ENCODE measurements around the gene SLC2A8.

The SLC2A8 gene

GRCh38 chr9:127404631-127405030 lies 7.7 kb downstream of the SLC2A8 start:
- DNase-seq: peak; percentile 46

DNA sequence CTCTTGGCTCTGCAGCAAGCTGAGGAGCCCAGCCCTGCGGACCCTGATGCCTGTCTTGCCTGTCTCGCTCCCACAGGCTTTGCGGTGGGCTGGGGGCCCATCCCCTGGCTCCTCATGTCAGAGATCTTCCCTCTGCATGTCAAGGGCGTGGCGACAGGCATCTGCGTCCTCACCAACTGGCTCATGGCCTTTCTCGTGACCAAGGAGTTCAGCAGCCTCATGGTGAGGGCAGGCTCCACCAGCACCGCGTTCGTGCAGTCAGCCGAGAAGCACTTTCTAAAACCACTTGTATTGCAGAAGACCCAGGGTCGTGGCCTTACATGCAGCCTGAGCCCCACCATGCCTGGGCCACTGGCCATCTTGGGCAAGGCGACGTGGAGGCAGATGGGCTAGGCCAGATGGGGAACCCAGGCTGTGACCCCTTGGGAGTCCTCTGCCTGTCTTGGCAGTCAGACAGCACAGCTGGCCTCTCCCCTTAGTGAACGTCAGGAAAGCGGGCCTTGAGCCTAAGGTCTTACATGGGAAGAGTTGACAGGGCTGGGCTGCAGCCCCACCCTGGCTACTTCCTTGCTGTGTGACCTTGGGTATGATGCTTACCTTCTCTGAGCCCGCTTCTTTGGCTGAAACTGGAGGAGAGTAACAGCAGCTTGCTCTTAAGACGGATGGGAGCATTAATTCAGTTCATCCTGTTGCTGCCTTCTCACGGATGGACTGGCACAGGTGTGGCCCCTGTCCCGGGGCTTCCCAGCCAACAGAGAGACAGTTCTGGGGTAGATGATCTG lies 8.6 kb downstream of the SLC2A8 start:
- no peak for DNase-seq

DNA sequence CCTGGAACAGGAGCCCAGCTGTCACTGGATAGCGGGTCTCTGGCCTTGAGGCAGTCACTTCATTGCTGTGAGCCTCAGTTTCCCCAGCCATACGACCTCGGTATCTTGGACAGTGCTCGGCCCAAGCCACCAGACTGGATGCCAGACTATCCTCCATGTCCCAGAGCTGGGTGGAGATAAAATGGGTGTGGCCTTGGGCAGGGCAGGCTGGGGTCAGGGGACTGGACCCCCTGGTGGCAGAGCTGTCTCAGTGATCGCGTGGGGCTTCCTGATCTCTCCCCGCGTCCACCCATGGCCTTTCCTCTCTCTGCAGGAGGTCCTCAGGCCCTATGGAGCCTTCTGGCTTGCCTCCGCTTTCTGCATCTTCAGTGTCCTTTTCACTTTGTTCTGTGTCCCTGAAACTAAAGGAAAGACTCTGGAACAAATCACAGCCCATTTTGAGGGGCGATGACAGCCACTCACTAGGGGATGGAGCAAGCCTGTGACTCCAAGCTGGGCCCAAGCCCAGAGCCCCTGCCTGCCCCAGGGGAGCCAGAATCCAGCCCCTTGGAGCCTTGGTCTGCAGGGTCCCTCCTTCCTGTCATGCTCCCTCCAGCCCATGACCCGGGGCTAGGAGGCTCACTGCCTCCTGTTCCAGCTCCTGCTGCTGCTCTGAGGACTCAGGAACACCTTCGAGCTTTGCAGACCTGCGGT lies 10.0 kb downstream of the SLC2A8 start:
- DNase-seq: peak; percentile 55

DNA sequence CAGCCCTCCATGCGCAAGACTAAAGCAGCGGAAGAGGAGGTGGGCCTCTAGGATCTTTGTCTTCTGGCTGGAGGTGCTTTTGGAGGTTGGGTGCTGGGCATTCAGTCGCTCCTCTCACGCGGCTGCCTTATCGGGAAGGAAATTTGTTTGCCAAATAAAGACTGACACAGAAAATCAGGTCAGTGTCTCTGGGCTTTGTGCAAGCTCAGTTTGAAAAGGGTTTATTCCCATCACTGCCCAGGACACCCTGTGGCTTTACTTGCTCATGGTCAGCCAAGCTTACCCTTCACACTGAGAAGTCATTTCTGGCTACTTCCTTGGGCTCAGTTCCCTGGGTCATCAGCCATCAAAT lies 10.5 kb downstream of the SLC2A8 start:
- no peak for DNase-seq

- DNase-seq: no peak
These were observed 14.2 kb downstream of the SLC2A8 start for GRCh38 chr9:127411122-127411521.

GRCh38 chr9:127415141-127415540 lies 18.2 kb downstream of the SLC2A8 start:
- DNase-seq: no peak

GRCh38 chr9:127415657-127416056 lies 18.7 kb downstream of the SLC2A8 start:
- no peak for DNase-seq

DNA sequence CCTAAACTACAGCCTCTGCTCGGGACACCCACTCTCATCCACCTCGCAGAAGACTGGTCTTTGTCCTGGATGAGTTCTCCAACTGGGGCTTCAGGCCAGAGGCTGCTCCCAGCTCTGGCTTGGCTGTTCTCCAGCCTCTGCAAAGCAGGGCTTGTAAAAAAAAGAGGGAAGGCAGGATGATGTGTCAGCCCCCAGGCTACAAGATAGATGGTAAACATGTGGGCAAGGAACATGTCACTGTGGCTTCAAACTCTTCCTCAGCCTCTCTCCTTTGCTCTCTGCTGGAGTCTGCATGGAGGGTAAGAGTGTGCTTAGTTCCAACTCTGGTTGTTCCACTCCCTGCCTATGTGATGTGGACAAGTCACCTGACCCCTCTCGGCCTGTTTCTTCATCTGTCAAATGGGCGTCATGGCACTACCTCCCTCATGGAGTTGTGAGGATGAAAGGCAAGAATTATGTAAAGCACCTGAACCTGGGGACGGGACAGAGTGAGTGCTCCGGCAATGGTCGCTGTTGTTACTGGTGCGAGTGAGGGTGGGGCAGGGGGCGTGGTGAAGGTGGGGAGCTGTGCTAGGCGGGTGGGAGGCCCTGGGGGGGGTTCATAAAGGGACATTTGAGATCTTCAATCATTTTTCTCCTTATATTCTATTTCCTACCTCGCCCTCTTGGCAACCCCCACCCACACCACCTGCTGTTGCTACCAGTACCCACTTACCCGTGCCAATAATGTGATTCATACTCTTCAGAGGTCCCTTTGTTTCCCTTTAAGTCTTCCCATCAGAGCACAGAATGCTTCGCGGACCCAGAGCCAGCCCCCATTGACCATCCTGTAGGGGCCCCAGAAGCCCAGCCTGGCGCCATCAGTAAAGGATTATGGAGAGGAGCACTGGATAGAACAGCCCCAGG lies 20.4 kb downstream of the SLC2A8 start:
- peak; percentile 81 for DNase-seq

DNA sequence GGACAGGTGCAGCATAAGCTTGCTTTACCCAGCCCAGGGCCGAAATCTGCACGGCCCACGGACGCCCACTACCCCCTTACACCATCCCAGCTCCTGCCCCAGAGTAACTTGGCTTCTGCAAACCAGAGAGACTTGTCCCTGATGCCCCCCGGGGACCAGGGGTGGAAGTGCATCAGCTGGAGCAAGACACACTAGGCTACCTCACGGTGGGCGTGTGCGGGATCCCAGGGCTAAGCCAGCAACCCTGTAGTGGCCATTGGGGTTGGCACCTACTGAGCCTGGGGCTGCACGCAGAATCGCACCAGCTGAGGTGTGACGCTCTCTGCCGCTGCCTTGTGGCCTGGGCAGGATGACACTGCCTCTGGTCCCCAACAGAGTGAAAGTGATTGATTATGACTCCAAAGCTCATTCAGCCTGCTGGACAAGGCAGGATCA lies 21.1 kb downstream of the SLC2A8 start:
- peak; percentile 81 for DNase-seq

DNA sequence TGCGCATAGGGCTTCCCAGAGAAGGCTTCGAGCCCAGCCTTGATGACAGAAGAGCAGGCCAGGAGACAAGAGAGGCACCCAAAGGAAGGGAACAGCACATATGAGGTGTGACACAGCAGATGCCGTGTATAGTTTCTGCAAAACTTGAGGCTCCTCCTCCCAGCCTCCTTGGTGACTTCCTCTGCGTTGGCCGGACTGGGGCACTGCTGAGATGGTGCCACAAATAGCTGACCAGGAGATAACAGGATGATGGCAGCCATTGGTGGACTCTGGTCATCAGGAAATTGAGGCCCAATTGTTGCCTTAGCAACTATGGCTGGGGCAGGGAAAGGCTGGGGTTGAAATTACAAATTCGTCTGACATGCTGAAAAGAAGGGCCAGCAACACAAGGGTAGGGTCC lies 22.4 kb downstream of the SLC2A8 start:
- no peak for DNase-seq

GRCh38 chr9:127421057-127421456 lies 24.1 kb downstream of the SLC2A8 start:
- no peak for DNase-seq

DNA sequence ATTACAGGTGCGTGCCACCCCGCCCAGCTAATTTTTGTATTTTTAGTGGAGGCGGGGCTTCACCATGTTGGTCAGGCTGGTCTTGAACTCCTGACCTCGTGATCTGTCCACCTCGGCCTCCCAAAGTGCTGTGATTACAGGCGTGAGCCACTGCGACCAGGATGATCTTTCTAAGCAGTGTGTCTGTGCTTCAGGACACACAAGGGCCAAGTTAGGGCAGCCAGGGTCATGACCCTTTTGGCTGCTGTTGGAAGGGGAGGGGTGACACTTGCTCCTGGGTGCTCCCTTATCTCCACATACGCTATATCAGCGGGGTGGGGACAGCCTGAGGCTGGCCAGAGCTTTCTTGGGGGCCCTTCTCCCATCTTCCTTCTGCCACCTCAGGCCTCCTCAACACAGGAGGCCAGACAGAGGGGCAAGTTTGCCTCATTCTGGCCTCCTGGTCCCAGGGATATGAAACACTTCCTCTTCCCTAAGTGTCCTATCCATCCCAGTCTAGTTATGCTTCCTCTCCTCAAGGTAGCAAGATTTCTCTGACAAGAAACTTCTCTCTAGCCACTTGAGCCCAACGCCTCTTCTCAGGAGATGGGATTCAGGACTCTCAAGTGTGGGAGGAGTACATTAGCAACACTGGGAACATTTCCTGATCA lies 25.3 kb downstream of the SLC2A8 start:
- DNase-seq: no peak

GRCh38 chr9:127422787-127423186 lies 25.8 kb downstream of the SLC2A8 start:
- no peak for DNase-seq

DNA sequence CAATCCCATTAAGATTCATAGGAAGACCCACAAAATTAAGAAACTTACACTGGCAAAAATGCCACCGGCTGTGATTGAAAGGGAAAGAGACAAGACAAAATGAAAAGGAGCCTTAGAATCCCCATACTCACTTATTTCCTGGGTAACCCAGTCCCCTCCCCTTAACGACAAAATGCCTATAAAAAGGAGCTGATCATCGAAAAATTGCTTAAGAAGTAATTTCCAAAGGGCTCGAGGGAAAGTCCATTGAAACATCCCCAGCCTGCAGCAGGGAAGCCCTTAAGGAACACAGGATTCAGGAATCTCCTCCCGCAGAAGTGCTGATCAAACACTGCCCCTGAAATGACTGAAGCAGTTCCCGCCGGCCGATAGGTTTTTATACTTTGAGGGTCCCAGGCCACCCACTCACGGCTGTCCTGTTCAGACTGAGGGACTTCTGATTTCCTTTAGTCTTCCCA lies 26.5 kb downstream of the SLC2A8 start:
- no peak for DNase-seq

DNA sequence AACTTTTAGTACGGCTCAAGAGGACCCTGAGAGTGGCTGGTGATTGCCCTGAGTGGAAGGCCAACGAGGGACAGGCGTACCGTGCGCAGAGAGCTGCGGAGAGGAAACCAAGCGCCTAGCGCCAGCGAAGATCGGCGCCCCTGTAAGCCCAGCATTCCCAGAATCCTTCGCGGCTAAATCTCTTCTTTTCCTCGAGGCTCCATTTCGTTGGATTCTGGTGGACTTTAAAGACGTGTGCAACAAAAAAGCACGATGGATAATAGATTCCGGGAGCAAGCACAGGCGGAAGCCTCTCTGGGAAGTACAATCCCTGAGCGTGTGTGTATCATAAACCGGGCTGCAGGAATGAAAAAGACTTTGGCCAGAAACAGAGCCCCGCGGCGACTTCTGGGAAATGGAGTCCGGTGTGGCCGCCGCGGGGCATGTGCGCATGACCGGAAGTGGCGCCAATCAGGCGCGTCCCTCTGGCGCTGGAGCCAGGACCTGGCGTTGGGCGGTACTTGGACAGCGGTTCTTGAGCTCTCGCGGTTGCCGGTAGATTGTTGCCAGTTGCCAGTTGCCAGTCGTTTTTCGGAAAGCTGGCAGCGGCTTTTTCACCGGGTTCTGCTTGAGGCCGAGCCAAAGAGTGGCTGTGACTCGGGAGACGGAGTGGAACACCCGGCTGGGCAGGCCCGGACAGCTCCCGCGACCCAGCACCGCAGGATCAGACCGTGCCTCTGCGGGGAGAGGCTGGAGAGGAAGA lies 27.1 kb downstream of the SLC2A8 start, which contains the start of gene ZNF79:
TSS of gene ZNF79 (plus strand) at position 449 of the 742 bp plus-strand sequence. CDS start 406 bp downstream, outside the sequence.
- DNase-seq: peak; percentile 97

- no peak for DNase-seq
These were observed 27.7 kb downstream of the SLC2A8 start for GRCh38 chr9:127424676-127424999.

DNA sequence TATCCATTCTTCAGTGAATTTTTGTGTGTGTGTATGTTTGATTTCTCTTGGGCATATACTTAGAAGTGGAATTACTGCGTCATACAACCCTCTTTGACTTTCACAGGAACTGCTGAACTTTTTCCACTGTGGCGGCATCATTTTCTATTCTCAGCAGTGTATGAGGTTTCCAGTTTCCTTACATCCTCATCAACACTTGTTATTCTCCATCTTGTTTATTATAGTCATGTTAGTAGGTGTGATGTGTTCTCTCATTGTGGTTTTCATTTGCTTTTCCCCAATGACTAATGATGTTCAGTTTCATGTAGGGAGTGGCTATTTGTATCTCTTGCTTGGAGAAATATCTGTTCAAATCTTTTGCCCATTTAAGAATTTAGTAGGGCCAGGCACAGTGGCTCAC lies 29.8 kb downstream of the SLC2A8 start:
- DNase-seq: no peak

DNA sequence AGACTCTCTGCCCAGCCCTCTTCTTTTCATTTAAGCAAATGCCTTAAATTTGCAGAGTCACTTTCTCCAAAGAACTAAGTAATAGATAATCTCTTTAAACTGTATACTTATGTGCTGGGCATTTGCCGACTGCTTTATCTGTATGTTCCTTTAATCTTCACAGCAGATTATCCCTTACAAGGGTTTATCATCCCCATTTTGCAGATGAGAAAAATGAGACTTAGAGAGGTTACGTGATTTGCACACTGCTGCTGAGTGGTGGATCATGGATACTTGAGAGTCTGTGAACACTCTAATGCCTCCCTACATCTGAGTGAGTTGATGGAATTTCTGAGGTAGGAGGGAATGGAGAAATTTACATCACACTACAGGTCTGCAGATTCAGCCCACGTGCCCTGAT lies 31.4 kb downstream of the SLC2A8 start:
- DNase-seq: no peak

DNA sequence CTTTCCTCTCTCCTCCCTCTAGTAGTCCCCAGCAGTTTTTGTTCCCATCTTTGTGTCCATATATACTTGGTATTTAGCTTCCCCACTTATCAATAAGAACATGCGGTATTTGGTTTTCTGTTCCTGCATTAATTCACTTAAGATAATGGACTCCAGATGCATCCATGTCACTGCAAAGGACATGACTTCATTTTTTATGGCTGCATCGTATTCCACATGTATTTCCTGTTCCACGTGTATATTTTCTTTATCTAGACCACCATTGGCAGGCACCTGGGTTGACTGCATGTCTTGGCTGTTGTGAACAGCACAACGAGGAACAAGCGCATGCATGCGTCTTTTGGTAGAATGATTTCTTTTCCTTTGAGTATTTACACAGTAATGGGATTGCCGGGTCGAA lies 33.4 kb downstream of the SLC2A8 start:
- DNase-seq: no peak

DNA sequence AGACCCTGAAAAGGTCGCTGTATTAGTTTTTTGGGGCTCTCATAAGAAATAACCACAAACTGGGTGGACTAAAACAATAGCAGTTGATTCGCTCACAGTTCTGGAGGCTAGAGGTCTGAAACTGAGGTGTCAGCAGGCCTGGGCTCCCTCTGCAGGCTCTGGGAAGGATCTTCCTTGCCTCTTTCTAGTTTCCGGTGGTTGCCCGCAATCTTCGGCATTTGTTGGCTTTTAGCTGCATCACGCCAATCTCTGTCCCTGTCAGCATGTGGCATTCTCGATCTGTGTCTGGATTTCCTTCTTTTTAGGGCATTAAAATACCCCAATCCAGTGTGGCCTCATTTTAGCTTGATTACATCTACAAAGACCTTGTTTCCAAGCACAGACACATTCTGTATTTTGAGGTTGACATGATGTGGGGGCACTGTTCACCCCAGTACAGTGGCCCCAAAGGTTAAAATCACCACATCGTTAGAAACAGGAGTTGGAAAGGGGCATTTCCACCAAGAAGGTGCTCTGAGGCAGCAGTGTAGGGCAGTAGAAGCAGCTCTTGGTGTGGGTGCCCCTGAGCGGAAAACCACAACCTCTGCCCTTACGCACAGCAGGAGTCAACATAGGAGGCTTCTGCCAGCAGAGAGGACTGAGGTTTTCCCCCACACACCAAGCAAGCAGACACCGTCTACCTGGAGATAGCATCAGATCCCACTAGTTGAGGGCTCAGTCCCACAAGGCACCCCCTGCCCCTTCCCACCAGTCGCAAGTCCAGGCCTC lies 40.7 kb downstream of the SLC2A8 start:
- DNase-seq: no peak

DNA sequence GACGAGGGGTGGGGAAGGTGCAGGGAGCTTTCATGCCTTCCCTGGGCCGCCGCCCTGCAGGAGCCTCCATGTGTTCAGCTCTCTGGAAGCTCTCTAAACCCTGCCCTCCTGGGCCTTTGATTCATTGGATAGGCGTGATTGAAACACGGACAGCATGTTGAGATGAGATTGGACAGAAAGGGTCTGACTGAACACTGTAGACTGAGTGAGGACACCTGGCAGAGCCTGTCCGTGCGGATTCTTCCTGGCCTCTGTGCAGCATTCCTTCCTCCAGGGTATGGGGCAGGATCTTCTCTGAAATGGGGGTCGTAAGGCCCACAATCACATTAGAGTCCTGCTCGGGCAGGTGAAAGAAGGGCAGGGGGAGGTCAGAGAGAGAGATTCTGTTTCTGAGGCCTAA lies 41.4 kb downstream of the SLC2A8 start:
- peak; percentile 81 for DNase-seq

Measured in islet precursor cell (in vitro differentiated cells).